Activated CD4-positive, CD25-positive, alpha-beta regulatory T cell treated with anti-CD3 and anti-CD28 coated beads, Interleukin-2, amount 50 U/mL, for 24 hours (primary cell): ENCODE measurements around the gene DBH.

Experiments
- ATAC-seq, 2 donors: fragments of 150-1000 bp; cut with Tn5 transposase; one replicate each; pipeline ENCODE4 v1.10.0; 2021; ENCODE audit warnings: mild to moderate bottlenecking in 1 of 2, moderate library complexity in 1 of 2

DBH gene

GRCh38 chr9:133635533-133636531, at the start of gene DBH:
TSS of gene DBH (plus strand) at chr9:133636363. CDS start at chr9:133636372, 9 bp downstream.
- ATAC-seq = no peak

GRCh38 chr9:133587051-133587450, 49.1 kb upstream of the DBH start:
- ATAC-seq = no peak

- ATAC-seq = no peak
Observed at GRCh38 chr9:133587466-133587865, 48.7 kb upstream of the DBH start.

GRCh38 chr9:133589454-133590227, 46.5 kb upstream of the DBH start:
- ATAC-seq = no peak

- ATAC-seq = no peak
Observed at GRCh38 chr9:133590231-133590855, 45.8 kb upstream of the DBH start.

GRCh38 chr9:133591116-133591910, 44.9 kb upstream of the DBH start:
- ATAC-seq = no peak

- ATAC-seq = no peak
Observed at GRCh38 chr9:133591985-133592384, 44.2 kb upstream of the DBH start.

- ATAC-seq = no peak
Observed at GRCh38 chr9:133592731-133593409, 43.3 kb upstream of the DBH start.

GRCh38 chr9:133593587-133594253, 42.4 kb upstream of the DBH start:
- ATAC-seq = no peak

- no peak for ATAC-seq
Observed at GRCh38 chr9:133594310-133594709, 41.9 kb upstream of the DBH start.

GRCh38 chr9:133595910-133596309, 40.3 kb upstream of the DBH start:
- no peak for ATAC-seq

GRCh38 chr9:133597316-133597957, 38.7 kb upstream of the DBH start:
- no peak for ATAC-seq

GRCh38 chr9:133598978-133599377, 37.2 kb upstream of the DBH start:
- no peak for ATAC-seq

- ATAC-seq = no peak
Observed at GRCh38 chr9:133599470-133600173, 36.5 kb upstream of the DBH start.

GRCh38 chr9:133600739-133601138, 35.4 kb upstream of the DBH start:
- no peak for ATAC-seq

GRCh38 chr9:133601746-133602145, 34.4 kb upstream of the DBH start:
- no peak for ATAC-seq

GRCh38 chr9:133602277-133602676, 33.9 kb upstream of the DBH start:
- no peak for ATAC-seq

GRCh38 chr9:133603135-133603927, 32.8 kb upstream of the DBH start:
- no peak for ATAC-seq

- no peak for ATAC-seq
Observed at GRCh38 chr9:133604214-133604613, 31.9 kb upstream of the DBH start.
